Activated CD4-positive, alpha-beta memory T cell treated with anti-CD3 and anti-CD28 coated beads, Interleukin-2, amount 10 ng/mL, durations not matched to agents 7 days and 5 days (primary cell): ENCODE measurements around the gene TEX29. TPM values are rescaled to one million over a fixed set of nuclear protein-coding genes. Genes with fewer than 3 reads are reported as not detected.
A peak's percentile ranks its signal among the peaks of the same experiment; 100 is the strongest.

Source experiments
- CTCF ChIA-PET: fragments of 350-600 bp; sonication (Branson Sonifier 250); formaldehyde crosslinking; loops from one replicate; lab custom pipeline; 2021; ENCODE audit warnings: antibody characterized with exemption, inconsistent platforms; lab: Charles Lee
- POLR2A ChIA-PET: fragments of 350-600 bp; sonication (Branson Sonifier 250); formaldehyde crosslinking; loops from one replicate; lab custom pipeline; 2021; ENCODE audit warnings: antibody characterized with exemption; lab: Charles Lee
- DNase-seq: peaks from one replicate; pipeline ENCODE4 v3.0.0-alpha.2; 2020
- H3K27ac Mint-ChIP-seq: one replicate; pipeline ENCODE4 v1.8.0; 2021; ENCODE audit warnings: mild to moderate bottlenecking, mixed read lengths
- H3K27me3 Mint-ChIP-seq: one replicate; pipeline ENCODE4 v1.8.0; 2021; ENCODE audit warnings: mixed read lengths
- H3K36me3 Mint-ChIP-seq: one replicate; pipeline ENCODE4 v1.8.0; 2021; ENCODE audit warnings: low read depth, mixed read lengths
- H3K4me1 Mint-ChIP-seq: one replicate; pipeline ENCODE4 v1.8.0; 2021; ENCODE audit warnings: mixed read lengths
- H3K4me3 Mint-ChIP-seq: one replicate; pipeline ENCODE4 v1.8.0; 2021; ENCODE audit warnings: mild to moderate bottlenecking, mixed read lengths
- H3K9me3 Mint-ChIP-seq: one replicate; pipeline ENCODE4 v1.8.0; 2021; ENCODE audit warnings: mixed read lengths
- total RNA-seq, 2 experiments: library from RNA; stranded (reverse); gene quantifications; one replicate each; pipeline ENCODE4 v1.2.3, GENCODE V29; 2021

Gene TEX29
- total RNA-seq, 2 experiments from 2014 or later = 0.73 to 0.93 TPM

GRCh38 chr13:111327730-111328573, 7.5 kb downstream of the TEX29 start:
- CTCF ChIA-PET = no interaction called here
- peaks cover 9% of the 10 kb centered on the region for H3K4me1 Mint-ChIP-seq
- no peak overlapping the region for H3K4me3 Mint-ChIP-seq
- POLR2A ChIA-PET = no interaction called here
- no peak overlapping the region for H3K27ac Mint-ChIP-seq
- no peaks in the 10 kb centered on the region for H3K36me3 Mint-ChIP-seq
- no peaks in the 10 kb centered on the region for H3K27me3 Mint-ChIP-seq
- H3K9me3 Mint-ChIP-seq = no peaks in the 10 kb centered on the region
- peak; percentile 8 for DNase-seq

GRCh38 chr13:111328574-111329410, 8.3 kb downstream of the TEX29 start:
- no peaks in the 10 kb centered on the region for H3K27me3 Mint-ChIP-seq
- ChIA-PET CTCF (interaction anchor here (0.6 kb wide), 1 partner anchor 176 kb away, joined by 4 read pairs; no protein-coding TSS in a partner anchor), POLR2A (no interaction called here)
- no peaks in the 10 kb centered on the region for H3K36me3 Mint-ChIP-seq
- no peak overlapping the region for H3K4me3 Mint-ChIP-seq
- peaks cover 6% of the 10 kb centered on the region for H3K4me1 Mint-ChIP-seq
- DNase-seq = peak; percentile 12
- H3K9me3 Mint-ChIP-seq = no peaks in the 10 kb centered on the region
- H3K27ac Mint-ChIP-seq = no peak overlapping the region

GRCh38 chr13:111329641-111330040, 9.2 kb downstream of the TEX29 start:
- H3K4me3 Mint-ChIP-seq = no peak overlapping the region
- no peaks in the 10 kb centered on the region for H3K36me3 Mint-ChIP-seq
- no peaks in the 10 kb centered on the region for H3K9me3 Mint-ChIP-seq
- no peaks in the 10 kb centered on the region for H3K4me1 Mint-ChIP-seq
- ChIA-PET POLR2A (no interaction called here), CTCF (interaction anchor here (0.6 kb wide), 1 partner anchor 176 kb away, joined by 4 read pairs; no protein-coding TSS in a partner anchor)
- H3K27ac Mint-ChIP-seq = no peak overlapping the region
- DNase-seq = no peak
- H3K27me3 Mint-ChIP-seq = no peaks in the 10 kb centered on the region

GRCh38 chr13:111330066-111330610, 9.7 kb downstream of the TEX29 start:
- no peaks in the 10 kb centered on the region for H3K27me3 Mint-ChIP-seq
- CTCF ChIA-PET = no interaction called here
- H3K9me3 Mint-ChIP-seq = no peaks in the 10 kb centered on the region

GRCh38 chr13:111335298-111335697, 14.9 kb downstream of the TEX29 start:
- DNase-seq = no peak
- CTCF ChIA-PET = no interaction called here
- no peaks in the 10 kb centered on the region for H3K4me1 Mint-ChIP-seq
- H3K36me3 Mint-ChIP-seq = peaks cover 2% of the 10 kb centered on the region
- no peaks in the 10 kb centered on the region for H3K27me3 Mint-ChIP-seq
- POLR2A ChIA-PET = no interaction called here
- peaks cover 2% of the 10 kb centered on the region for H3K9me3 Mint-ChIP-seq
- H3K27ac Mint-ChIP-seq = no peak overlapping the region
- H3K4me3 Mint-ChIP-seq = no peak overlapping the region

More at GRCh38 chr13:111330066-111330610, 9.7 kb downstream of the TEX29 start:
- DNase-seq = no peak
- Mint-ChIP-seq H3K27ac (no peak overlapping the region), H3K4me1 (no peaks in the 10 kb centered on the region), H3K4me3 (no peak overlapping the region), H3K36me3 (no peaks in the 10 kb centered on the region)
- POLR2A ChIA-PET = no interaction called here

GRCh38 chr13:111336666-111337065, 16.2 kb downstream of the TEX29 start:
- DNase-seq = no peak
- H3K27ac Mint-ChIP-seq = no peak overlapping the region
- H3K36me3 Mint-ChIP-seq = peaks cover 2% of the 10 kb centered on the region
- no peak overlapping the region for H3K4me3 Mint-ChIP-seq
- no peaks in the 10 kb centered on the region for H3K4me1 Mint-ChIP-seq
- ChIA-PET POLR2A (no interaction called here), CTCF (no interaction called here)
- no peaks in the 10 kb centered on the region for H3K27me3 Mint-ChIP-seq
- peaks cover 2% of the 10 kb centered on the region for H3K9me3 Mint-ChIP-seq

GRCh38 chr13:111337206-111337605, 16.8 kb downstream of the TEX29 start:
- H3K27ac Mint-ChIP-seq = no peak overlapping the region
- H3K4me3 Mint-ChIP-seq = no peak overlapping the region
- ChIA-PET POLR2A (no interaction called here), CTCF (no interaction called here)
- peaks cover 2% of the 10 kb centered on the region for H3K36me3 Mint-ChIP-seq
- H3K27me3 Mint-ChIP-seq = no peaks in the 10 kb centered on the region
- H3K9me3 Mint-ChIP-seq = peaks cover 2% of the 10 kb centered on the region
- H3K4me1 Mint-ChIP-seq = no peaks in the 10 kb centered on the region
- no peak for DNase-seq

- Mint-ChIP-seq H3K27me3 (no peaks in the 10 kb centered on the region), H3K27ac (no peak overlapping the region), H3K4me1 (no peaks in the 10 kb centered on the region), H3K9me3 (peaks cover 2% of the 10 kb centered on the region), H3K4me3 (no peak overlapping the region), H3K36me3 (peaks cover 2% of the 10 kb centered on the region)
- POLR2A ChIA-PET = no interaction called here
- DNase-seq = peak; percentile 6
- CTCF ChIA-PET = no interaction called here
Observed at GRCh38 chr13:111337741-111338140, 17.3 kb downstream of the TEX29 start.

GRCh38 chr13:111338841-111339240, 18.4 kb downstream of the TEX29 start:
- CTCF ChIA-PET = no interaction called here
- H3K4me3 Mint-ChIP-seq = no peak overlapping the region
- peaks cover 2% of the 10 kb centered on the region for H3K9me3 Mint-ChIP-seq
- H3K36me3 Mint-ChIP-seq = peaks cover 2% of the 10 kb centered on the region
- POLR2A ChIA-PET = no interaction called here
- no peaks in the 10 kb centered on the region for H3K4me1 Mint-ChIP-seq
- DNase-seq = no peak
- H3K27me3 Mint-ChIP-seq = no peaks in the 10 kb centered on the region
- no peak overlapping the region for H3K27ac Mint-ChIP-seq

- Mint-ChIP-seq H3K4me3 (no peak overlapping the region), H3K27me3 (no peaks in the 10 kb centered on the region), H3K9me3 (peaks cover 2% of the 10 kb centered on the region), H3K4me1 (no peaks in the 10 kb centered on the region), H3K27ac (no peak overlapping the region), H3K36me3 (peaks cover 2% of the 10 kb centered on the region)
- DNase-seq = peak; percentile 12
- CTCF ChIA-PET = no interaction called here
- POLR2A ChIA-PET = no interaction called here
Observed at GRCh38 chr13:111339366-111340143, 19.1 kb downstream of the TEX29 start.

GRCh38 chr13:111341886-111342285, 21.4 kb downstream of the TEX29 start:
- no peak for DNase-seq
- CTCF ChIA-PET = interaction anchor here (0.7 kb wide), 1 partner anchor 76 kb away, joined by 3 read pairs; no protein-coding TSS in a partner anchor

GRCh38 chr13:111342721-111343120, 22.3 kb downstream of the TEX29 start:
- peaks cover 2% of the 10 kb centered on the region for H3K9me3 Mint-ChIP-seq
- no peak overlapping the region for H3K27ac Mint-ChIP-seq
- no peak overlapping the region for H3K4me3 Mint-ChIP-seq
- H3K36me3 Mint-ChIP-seq = no peaks in the 10 kb centered on the region
- no peaks in the 10 kb centered on the region for H3K27me3 Mint-ChIP-seq
- POLR2A ChIA-PET = no interaction called here
- CTCF ChIA-PET = no interaction called here
- DNase-seq = no peak
- no peaks in the 10 kb centered on the region for H3K4me1 Mint-ChIP-seq

More at GRCh38 chr13:111341886-111342285, 21.4 kb downstream of the TEX29 start:
- Mint-ChIP-seq H3K4me1 (no peaks in the 10 kb centered on the region), H3K9me3 (peaks cover 2% of the 10 kb centered on the region), H3K27me3 (no peaks in the 10 kb centered on the region), H3K36me3 (peaks cover 2% of the 10 kb centered on the region), H3K27ac (no peak overlapping the region), H3K4me3 (no peak overlapping the region)
- POLR2A ChIA-PET = no interaction called here
